Dedifferentiated amniotic fluid mesenchymal stem cell (primary cell): ENCODE data around the gene SLC25A12.
"Not testable (repeated sequence)": the region's sequence is repeated elsewhere in the genome, so short reads cannot be mapped to it uniquely, and the experiment has no call there.

Experiments
- DNase-seq: peaks from one replicate; pipeline ENCODE4 v3.0.0-alpha.2; 2016; ENCODE audit errors: extremely low spot score

SLC25A12 gene

GRCh38 chr2:171789956-171790355 lies 104.1 kb downstream of the SLC25A12 start:
- DNase-seq: no peak

GRCh38 chr2:171788316-171788993 lies 105.6 kb downstream of the SLC25A12 start:
- DNase-seq: no peak

- DNase-seq: no peak
These were observed 106.5 kb downstream of the SLC25A12 start for GRCh38 chr2:171787333-171788072.

- no peak for DNase-seq
These were observed 108.6 kb downstream of the SLC25A12 start for GRCh38 chr2:171785450-171785849.

GRCh38 chr2:171778515-171778914 lies 115.5 kb downstream of the SLC25A12 start:
- no peak for DNase-seq

- not testable (repeated sequence) for DNase-seq
These were observed 119.5 kb downstream of the SLC25A12 start for GRCh38 chr2:171774581-171774980.

- no peak for DNase-seq
These were observed 121.7 kb downstream of the SLC25A12 start for GRCh38 chr2:171772373-171772772.

- no peak for DNase-seq
These were observed 122.6 kb downstream of the SLC25A12 start for GRCh38 chr2:171771463-171771862.

- DNase-seq: no peak
These were observed 130.4 kb downstream of the SLC25A12 start for GRCh38 chr2:171763602-171764001.

GRCh38 chr2:171762879-171763573 lies 131.0 kb downstream of the SLC25A12 start:
- no peak for DNase-seq

GRCh38 chr2:171761176-171761575 lies 132.9 kb downstream of the SLC25A12 start:
- not testable (repeated sequence) for DNase-seq

GRCh38 chr2:171758762-171759161 lies 135.3 kb downstream of the SLC25A12 start:
- not testable (repeated sequence) for DNase-seq

GRCh38 chr2:171754254-171754939 lies 139.6 kb downstream of the SLC25A12 start:
- no peak for DNase-seq

GRCh38 chr2:171747371-171747770 lies 146.7 kb downstream of the SLC25A12 start:
- DNase-seq: no peak

GRCh38 chr2:171745806-171746205 lies 148.2 kb downstream of the SLC25A12 start:
- no peak for DNase-seq

- no peak for DNase-seq
These were observed 148.9 kb downstream of the SLC25A12 start for GRCh38 chr2:171745141-171745540.

- no peak for DNase-seq
These were observed 151.3 kb downstream of the SLC25A12 start for GRCh38 chr2:171742760-171743159.

- no peak for DNase-seq
These were observed 152.9 kb downstream of the SLC25A12 start for GRCh38 chr2:171741189-171741588.

- no peak for DNase-seq
These were observed 157.9 kb downstream of the SLC25A12 start for GRCh38 chr2:171735991-171736710.
